Measurements from ENCODE around the gene CTSO.

Gene CTSO

DNA sequence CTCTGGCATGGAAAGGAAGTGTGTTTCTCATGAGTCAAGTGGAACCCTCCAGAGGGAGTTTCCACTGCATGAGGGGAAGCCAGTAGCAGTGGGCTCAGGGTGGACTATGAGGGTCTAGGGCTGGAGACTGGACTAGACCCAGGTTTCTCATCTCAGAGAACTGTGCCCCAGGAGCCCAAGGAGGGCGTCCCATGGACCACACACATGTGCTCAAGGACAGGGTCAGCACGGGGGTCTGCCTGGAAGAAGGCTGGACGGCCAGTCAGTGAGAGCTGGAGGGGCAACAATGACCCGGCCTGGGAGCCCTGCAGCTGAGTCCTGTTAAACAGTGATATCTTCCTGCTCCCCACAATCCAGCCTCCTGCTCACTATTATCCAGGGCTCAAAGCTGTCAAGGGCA, 5.8 kb upstream of the CTSO start:
- TF ChIP-seq, protein P1, sequence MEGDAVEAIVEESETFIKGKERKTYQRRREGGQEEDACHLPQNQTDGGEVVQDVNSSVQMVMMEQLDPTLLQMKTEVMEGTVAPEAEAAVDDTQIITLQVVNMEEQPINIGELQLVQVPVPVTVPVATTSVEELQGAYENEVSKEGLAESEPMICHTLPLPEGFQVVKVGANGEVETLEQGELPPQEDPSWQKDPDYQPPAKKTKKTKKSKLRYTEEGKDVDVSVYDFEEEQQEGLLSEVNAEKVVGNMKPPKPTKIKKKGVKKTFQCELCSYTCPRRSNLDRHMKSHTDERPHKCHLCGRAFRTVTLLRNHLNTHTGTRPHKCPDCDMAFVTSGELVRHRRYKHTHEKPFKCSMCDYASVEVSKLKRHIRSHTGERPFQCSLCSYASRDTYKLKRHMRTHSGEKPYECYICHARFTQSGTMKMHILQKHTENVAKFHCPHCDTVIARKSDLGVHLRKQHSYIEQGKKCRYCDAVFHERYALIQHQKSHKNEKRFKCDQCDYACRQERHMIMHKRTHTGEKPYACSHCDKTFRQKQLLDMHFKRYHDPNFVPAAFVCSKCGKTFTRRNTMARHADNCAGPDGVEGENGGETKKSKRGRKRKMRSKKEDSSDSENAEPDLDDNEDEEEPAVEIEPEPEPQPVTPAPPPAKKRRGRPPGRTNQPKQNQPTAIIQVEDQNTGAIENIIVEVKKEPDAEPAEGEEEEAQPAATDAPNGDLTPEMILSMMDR (IDR thresholded peaks at IDR 0.05; ENCODE audit: low read depth, low read length): no peak
- DNase-seq (ENCODE audit: low read depth, low spot score): no peak
- no peak overlapping the region for H3K4me3 ChIP-seq (ENCODE audit: low read depth, low read length)
- in situ Hi-C loops (cut with HindIII; ENCODE audit: low sequenced_read_pairs): no loop called here

DNA sequence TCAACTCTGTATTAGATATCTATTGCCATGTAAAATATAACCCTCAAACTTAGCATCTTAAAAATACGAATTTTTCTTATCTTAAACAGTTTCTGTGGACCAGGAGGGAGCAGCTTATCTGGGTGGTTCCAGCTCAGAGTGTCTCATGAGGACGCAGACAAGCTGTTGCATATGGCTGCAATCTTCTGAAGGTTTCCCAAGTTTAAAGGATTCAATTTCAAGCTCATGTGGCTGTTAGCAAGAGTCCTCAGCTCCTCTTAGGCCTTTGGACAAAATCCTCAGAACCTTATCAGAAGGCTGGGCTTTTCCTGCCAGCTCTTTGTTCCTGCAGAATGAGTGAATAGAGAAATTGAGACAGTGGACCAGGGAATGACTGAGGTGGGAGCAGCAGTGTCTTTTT, 2.8 kb upstream of the CTSO start:
- in situ Hi-C loops (cut with HindIII; ENCODE audit: low sequenced_read_pairs): no loop called here
- TF ChIP-seq, protein P1 (IDR thresholded peaks at IDR 0.05; ENCODE audit: low read depth, low read length): no peak
- no peak overlapping the region for H3K4me3 ChIP-seq (ENCODE audit: low read depth, low read length)
- DNase-seq (ENCODE audit: low read depth, low spot score): no peak

DNA sequence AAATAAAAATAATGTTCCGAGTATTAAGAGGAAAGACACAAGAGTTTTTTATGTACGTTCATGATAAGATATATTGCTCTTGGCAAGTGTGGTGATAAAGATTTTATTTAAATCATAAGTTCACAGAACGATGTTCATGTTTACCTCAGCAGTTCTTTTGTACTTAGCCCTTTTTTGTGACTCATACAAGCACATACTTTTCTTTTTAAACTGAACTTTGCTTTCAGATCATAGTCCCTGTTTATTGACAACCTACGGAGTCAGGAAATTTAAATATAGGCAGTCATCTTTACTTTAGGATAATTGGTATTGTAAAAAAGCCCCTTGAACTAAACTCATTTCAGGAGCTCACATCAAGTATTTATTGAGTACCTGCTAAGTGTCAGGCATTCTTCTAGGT, 1.3 kb upstream of the CTSO start:
- TF ChIP-seq, protein P1 (IDR thresholded peaks at IDR 0.05; ENCODE audit: low read depth, low read length): no peak
- in situ Hi-C loops (cut with HindIII; ENCODE audit: low sequenced_read_pairs): no loop called here
- no peak for DNase-seq (ENCODE audit: low read depth, low spot score)
- H3K4me3 ChIP-seq (ENCODE audit: low read depth, low read length): no peak overlapping the region

DNA sequence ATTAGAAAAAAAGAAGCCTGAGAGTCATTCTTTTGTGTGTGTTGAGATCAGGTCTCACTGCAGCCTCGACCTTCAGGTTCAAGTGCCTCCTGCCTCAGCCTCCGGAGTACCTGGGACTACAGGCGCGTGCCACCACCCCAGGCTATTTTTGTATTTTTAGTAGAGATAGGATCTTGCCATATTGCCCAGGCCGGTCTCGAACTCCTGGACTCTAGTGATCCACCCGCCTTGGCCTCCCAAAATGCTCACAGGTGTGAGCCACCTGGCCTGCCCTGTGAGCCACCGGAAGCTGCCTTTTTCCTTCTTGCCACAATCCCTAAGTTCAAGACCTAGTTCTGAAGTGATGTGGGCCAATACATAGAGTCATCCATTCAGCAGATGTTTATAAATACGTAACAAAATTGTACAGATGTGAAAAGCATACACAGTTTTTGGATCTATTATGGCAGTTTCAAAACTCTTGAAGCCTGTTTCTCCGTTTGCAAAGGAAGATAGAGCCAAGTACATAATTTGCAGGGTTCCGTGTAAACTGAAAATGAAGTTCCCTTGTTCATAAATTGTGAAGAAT, 536 bp upstream of the CTSO start:
- DNase-seq (ENCODE audit: low read depth, low spot score): no peak
- H3K4me3 ChIP-seq (ENCODE audit: low read depth, low read length): peak overlapping the region; percentile 70
- TF ChIP-seq, protein P1 (IDR thresholded peaks at IDR 0.05; ENCODE audit: low read depth, low read length): no peak
- in situ Hi-C loops (cut with HindIII; ENCODE audit: low sequenced_read_pairs): no loop called here

DNA sequence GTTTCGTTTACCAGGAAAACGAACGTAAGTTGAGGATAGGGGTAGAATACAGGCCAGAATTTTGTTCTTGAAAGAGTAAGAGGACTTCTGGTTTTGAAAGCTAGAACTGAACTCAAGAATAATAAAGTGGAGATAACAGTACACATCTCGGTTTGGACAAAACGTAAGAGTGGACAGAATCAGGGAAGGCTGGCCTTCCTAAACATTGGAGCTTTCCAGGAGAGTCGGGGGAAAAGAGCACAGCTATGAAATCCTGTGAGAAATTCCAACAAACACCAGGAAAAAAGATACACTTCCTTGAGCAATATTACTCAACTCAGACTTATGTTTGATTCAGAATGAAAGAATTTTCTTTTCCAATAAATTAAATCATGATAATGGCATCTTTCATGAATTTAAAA, 1.2 kb downstream of the CTSO start:
- peak overlapping the region; percentile 70 for H3K4me3 ChIP-seq (ENCODE audit: low read depth, low read length)
- DNase-seq (ENCODE audit: low read depth, low spot score): peak; percentile 50
- TF ChIP-seq, protein P1 (IDR thresholded peaks at IDR 0.05; ENCODE audit: low read depth, low read length): no peak
- in situ Hi-C loops (cut with HindIII; ENCODE audit: low sequenced_read_pairs): no loop called here

DNA sequence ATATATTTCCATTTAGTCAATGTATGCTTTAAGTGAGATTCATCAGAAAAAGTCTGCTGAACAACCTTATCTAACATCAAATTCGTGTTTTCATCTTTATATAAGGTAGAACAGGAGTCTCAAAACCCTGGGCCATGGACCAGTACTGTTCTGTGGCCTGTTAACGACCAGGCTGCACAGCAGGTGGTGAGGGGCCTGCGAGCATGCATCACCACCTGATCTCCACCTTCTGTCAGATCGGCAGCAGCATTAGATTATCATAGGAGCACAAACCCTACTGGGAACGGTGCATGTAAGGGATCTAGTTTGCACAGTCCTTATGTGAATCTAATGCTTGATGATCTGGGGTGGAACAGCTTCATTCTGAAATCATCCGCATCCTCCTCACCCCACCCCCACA, 3.2 kb downstream of the CTSO start:
- no peak overlapping the region for H3K4me3 ChIP-seq (ENCODE audit: low read depth, low read length)
- in situ Hi-C loops (cut with HindIII; ENCODE audit: low sequenced_read_pairs): no loop called here
- no peak for DNase-seq (ENCODE audit: low read depth, low spot score)
- TF ChIP-seq, protein P1 (IDR thresholded peaks at IDR 0.05; ENCODE audit: low read depth, low read length): no peak

DNA sequence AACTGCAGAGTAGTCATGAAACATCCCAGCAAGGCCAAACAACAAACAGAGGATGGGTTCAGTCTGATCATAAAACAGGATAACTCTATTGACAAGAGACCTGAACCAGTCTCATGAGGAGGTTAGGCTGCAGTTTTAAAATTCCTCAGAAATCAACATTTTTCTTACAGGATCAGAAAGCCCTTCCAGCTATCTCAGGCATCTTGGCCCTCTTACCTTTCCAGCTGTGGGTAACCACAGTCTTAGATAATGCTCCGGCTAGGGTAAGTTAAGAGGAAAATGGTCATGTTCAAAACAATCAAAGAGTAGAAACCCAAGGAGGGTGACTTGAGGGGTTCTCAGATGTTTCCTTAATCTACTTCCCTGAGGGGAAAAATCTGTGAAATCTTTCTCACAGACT, 5.1 kb downstream of the CTSO start:
- TF ChIP-seq, protein P1 (IDR thresholded peaks at IDR 0.05; ENCODE audit: low read depth, low read length): no peak
- no peak overlapping the region for H3K4me3 ChIP-seq (ENCODE audit: low read depth, low read length)
- in situ Hi-C loops (cut with HindIII; ENCODE audit: low sequenced_read_pairs): no loop called here
- peak; percentile 66 for DNase-seq (ENCODE audit: low read depth, low spot score)

All from astrocyte of the spinal cord (primary cell).